ENCODE results near the gene ATP2A3.

Gene ATP2A3

GRCh38 chr17:3973495-3974137 lies 9.4 kb upstream of the ATP2A3 start:
- H3K9me3 ChIP-seq (ENCODE audit: control insufficient read depth in 1 of 2, low read length in 2 of 2): peaks cover 3 to 6% of the 10 kb centered on the region in 2 donors
- no peak overlapping the region for H3K4me3 ChIP-seq (ENCODE audit: low read depth in 1 of 2, low read length in 2 of 2)
- no peaks in the 10 kb centered on the region for H3K36me3 ChIP-seq (ENCODE audit: control insufficient read depth in 1 of 2, insufficient read depth in 2 of 2, low read length in 2 of 2)
- no peaks in the 10 kb centered on the region for H3K27me3 ChIP-seq (ENCODE audit: control insufficient read depth in 1 of 2, insufficient read depth in 2 of 2, low read length in 2 of 2)
- H3K9ac ChIP-seq (ENCODE audit: low read depth in 1 of 2, low read length in 2 of 2): no peak overlapping the region
- no peak overlapping the region for H3K27ac ChIP-seq (ENCODE audit: low read depth, low read length)
- peaks cover 26 to 28% of the 10 kb centered on the region in 2 donors for H3K4me1 ChIP-seq (ENCODE audit: control insufficient read depth in 1 of 2, insufficient read depth in 2 of 2, low read length in 2 of 2)

GRCh38 chr17:3972931-3973330 lies 8.7 kb upstream of the ATP2A3 start:
- Histone ChIP-seq H3K27me3 (ENCODE audit: control insufficient read depth in 1 of 2, insufficient read depth in 2 of 2, low read length in 2 of 2) (no peaks in the 10 kb centered on the region), H3K36me3 (ENCODE audit: control insufficient read depth in 1 of 2, insufficient read depth in 2 of 2, low read length in 2 of 2) (no peaks in the 10 kb centered on the region), H3K27ac (ENCODE audit: low read depth, low read length) (no peak overlapping the region), H3K4me3 (ENCODE audit: low read depth in 1 of 2, low read length in 2 of 2) (no peak overlapping the region), H3K9me3 (ENCODE audit: control insufficient read depth in 1 of 2, low read length in 2 of 2) (peaks cover 3 to 6% of the 10 kb centered on the region in 2 donors), H3K4me1 (ENCODE audit: control insufficient read depth in 1 of 2, insufficient read depth in 2 of 2, low read length in 2 of 2) (peaks cover 24 to 30% of the 10 kb centered on the region in 2 donors), H3K9ac (ENCODE audit: low read depth in 1 of 2, low read length in 2 of 2) (no peak overlapping the region)

- Histone ChIP-seq H3K36me3 (ENCODE audit: control insufficient read depth in 1 of 2, insufficient read depth in 2 of 2, low read length in 2 of 2) (no peaks in the 10 kb centered on the region), H3K9me3 (ENCODE audit: control insufficient read depth in 1 of 2, low read length in 2 of 2) (peaks cover 3 to 6% of the 10 kb centered on the region in 2 donors), H3K27me3 (ENCODE audit: control insufficient read depth in 1 of 2, insufficient read depth in 2 of 2, low read length in 2 of 2) (no peaks in the 10 kb centered on the region), H3K9ac (ENCODE audit: low read depth in 1 of 2, low read length in 2 of 2) (no peak overlapping the region), H3K27ac (ENCODE audit: low read depth, low read length) (no peak overlapping the region), H3K4me1 (ENCODE audit: control insufficient read depth in 1 of 2, insufficient read depth in 2 of 2, low read length in 2 of 2) (peaks cover 21 to 29% of the 10 kb centered on the region in 2 donors), H3K4me3 (ENCODE audit: low read depth in 1 of 2, low read length in 2 of 2) (no peak overlapping the region)
These were observed 8.1 kb upstream of the ATP2A3 start for GRCh38 chr17:3972281-3972731.

GRCh38 chr17:3970668-3971067 lies 6.4 kb upstream of the ATP2A3 start:
- Histone ChIP-seq H3K36me3 (ENCODE audit: control insufficient read depth in 1 of 2, insufficient read depth in 2 of 2, low read length in 2 of 2) (no peaks in the 10 kb centered on the region), H3K27ac (ENCODE audit: low read depth, low read length) (no peak overlapping the region), H3K4me3 (ENCODE audit: low read depth in 1 of 2, low read length in 2 of 2) (no peak overlapping the region), H3K9me3 (ENCODE audit: control insufficient read depth in 1 of 2, low read length in 2 of 2) (peaks cover 3 to 6% of the 10 kb centered on the region in 2 donors), H3K9ac (ENCODE audit: low read depth in 1 of 2, low read length in 2 of 2) (no peak overlapping the region), H3K27me3 (ENCODE audit: control insufficient read depth in 1 of 2, insufficient read depth in 2 of 2, low read length in 2 of 2) (no peaks in the 10 kb centered on the region), H3K4me1 (ENCODE audit: control insufficient read depth in 1 of 2, insufficient read depth in 2 of 2, low read length in 2 of 2) (peaks cover 8 to 25% of the 10 kb centered on the region in 2 donors)

- Histone ChIP-seq H3K36me3 (ENCODE audit: control insufficient read depth in 1 of 2, insufficient read depth in 2 of 2, low read length in 2 of 2) (no peaks in the 10 kb centered on the region), H3K4me1 (ENCODE audit: control insufficient read depth in 1 of 2, insufficient read depth in 2 of 2, low read length in 2 of 2) (peaks cover 14 to 31% of the 10 kb centered on the region in 2 donors)
These were observed 5.7 kb upstream of the ATP2A3 start for GRCh38 chr17:3969963-3970362.

GRCh38 chr17:3968886-3969524 lies 4.8 kb upstream of the ATP2A3 start:
- Histone ChIP-seq H3K27ac (ENCODE audit: low read depth, low read length) (no peak overlapping the region), H3K4me1 (ENCODE audit: control insufficient read depth in 1 of 2, insufficient read depth in 2 of 2, low read length in 2 of 2) (peaks cover 14 to 31% of the 10 kb centered on the region in 2 donors), H3K9me3 (ENCODE audit: control insufficient read depth in 1 of 2, low read length in 2 of 2) (no peaks in the 10 kb centered on the region), H3K27me3 (ENCODE audit: control insufficient read depth in 1 of 2, insufficient read depth in 2 of 2, low read length in 2 of 2) (no peaks in the 10 kb centered on the region), H3K36me3 (ENCODE audit: control insufficient read depth in 1 of 2, insufficient read depth in 2 of 2, low read length in 2 of 2) (no peaks in the 10 kb centered on the region), H3K9ac (ENCODE audit: low read depth in 1 of 2, low read length in 2 of 2) (no peak overlapping the region), H3K4me3 (ENCODE audit: low read depth in 1 of 2, low read length in 2 of 2) (no peak overlapping the region)

More at GRCh38 chr17:3969963-3970362, 5.7 kb upstream of the ATP2A3 start:
- no peak overlapping the region for H3K27ac ChIP-seq (ENCODE audit: low read depth, low read length)
- H3K9ac ChIP-seq (ENCODE audit: low read depth in 1 of 2, low read length in 2 of 2): no peak overlapping the region
- H3K4me3 ChIP-seq (ENCODE audit: low read depth in 1 of 2, low read length in 2 of 2): no peak overlapping the region
- H3K9me3 ChIP-seq (ENCODE audit: control insufficient read depth in 1 of 2, low read length in 2 of 2): peaks cover under 1 to 3% of the 10 kb centered on the region in 2 donors
- H3K27me3 ChIP-seq (ENCODE audit: control insufficient read depth in 1 of 2, insufficient read depth in 2 of 2, low read length in 2 of 2): no peaks in the 10 kb centered on the region

- Histone ChIP-seq H3K36me3 (ENCODE audit: control insufficient read depth in 1 of 2, insufficient read depth in 2 of 2, low read length in 2 of 2) (no peaks in the 10 kb centered on the region), H3K4me3 (ENCODE audit: low read depth in 1 of 2, low read length in 2 of 2) (no peak overlapping the region), H3K27ac (ENCODE audit: low read depth, low read length) (no peak overlapping the region), H3K27me3 (ENCODE audit: control insufficient read depth in 1 of 2, insufficient read depth in 2 of 2, low read length in 2 of 2) (peaks cover 0 to 4% of the 10 kb centered on the region in 2 donors), H3K9ac (ENCODE audit: low read depth in 1 of 2, low read length in 2 of 2) (no peak overlapping the region), H3K9me3 (ENCODE audit: control insufficient read depth in 1 of 2, low read length in 2 of 2) (no peaks in the 10 kb centered on the region), H3K4me1 (ENCODE audit: control insufficient read depth in 1 of 2, insufficient read depth in 2 of 2, low read length in 2 of 2) (peaks cover 14 to 38% of the 10 kb centered on the region in 2 donors)
These were observed 3.8 kb upstream of the ATP2A3 start for GRCh38 chr17:3968015-3968414.

GRCh38 chr17:3966720-3967363 lies 2.6 kb upstream of the ATP2A3 start:
- Histone ChIP-seq H3K4me3 (ENCODE audit: low read depth in 1 of 2, low read length in 2 of 2) (peak overlapping the region in 1 of 2 donors; percentile 16), H3K9ac (ENCODE audit: low read depth in 1 of 2, low read length in 2 of 2) (peak overlapping the region; percentile 35 to 48), H3K27ac (ENCODE audit: low read depth, low read length) (peak overlapping the region; percentile 74), H3K27me3 (ENCODE audit: control insufficient read depth in 1 of 2, insufficient read depth in 2 of 2, low read length in 2 of 2) (peaks cover 0 to 5% of the 10 kb centered on the region in 2 donors), H3K36me3 (ENCODE audit: control insufficient read depth in 1 of 2, insufficient read depth in 2 of 2, low read length in 2 of 2) (no peaks in the 10 kb centered on the region), H3K4me1 (ENCODE audit: control insufficient read depth in 1 of 2, insufficient read depth in 2 of 2, low read length in 2 of 2) (peaks cover 22 to 42% of the 10 kb centered on the region in 2 donors), H3K9me3 (ENCODE audit: control insufficient read depth in 1 of 2, low read length in 2 of 2) (no peaks in the 10 kb centered on the region)

GRCh38 chr17:3965118-3965800 lies 1.0 kb upstream of the ATP2A3 start:
- peak overlapping the region; percentile 51 to 70 for H3K9ac ChIP-seq (ENCODE audit: low read depth in 1 of 2, low read length in 2 of 2)
- peak overlapping the region; percentile 72 to 76 for H3K4me3 ChIP-seq (ENCODE audit: low read depth in 1 of 2, low read length in 2 of 2)
- peaks cover 0 to 5% of the 10 kb centered on the region in 2 donors for H3K27me3 ChIP-seq (ENCODE audit: control insufficient read depth in 1 of 2, insufficient read depth in 2 of 2, low read length in 2 of 2)
- H3K9me3 ChIP-seq (ENCODE audit: control insufficient read depth in 1 of 2, low read length in 2 of 2): no peaks in the 10 kb centered on the region
- H3K27ac ChIP-seq (ENCODE audit: low read depth, low read length): peak overlapping the region; percentile 73
- peaks cover 38 to 57% of the 10 kb centered on the region in 2 donors for H3K4me1 ChIP-seq (ENCODE audit: control insufficient read depth in 1 of 2, insufficient read depth in 2 of 2, low read length in 2 of 2)
- H3K36me3 ChIP-seq (ENCODE audit: control insufficient read depth in 1 of 2, insufficient read depth in 2 of 2, low read length in 2 of 2): no peaks in the 10 kb centered on the region

Measured in duodenal mucosa (tissue), 2 donors.